ENCODE results near the gene CLEC10A. TPM values are rescaled to one million over a fixed set of nuclear protein-coding genes. Genes with fewer than 3 reads are reported as not detected.
"Not testable (repeated sequence)": the region's sequence is repeated elsewhere in the genome, so short reads cannot be mapped to it uniquely, and the experiment has no call there.

CLEC10A gene
- total RNA-seq, 3 donors from 2014 or later: 2.8 to 15.8 (median 2.9) TPM

DNA sequence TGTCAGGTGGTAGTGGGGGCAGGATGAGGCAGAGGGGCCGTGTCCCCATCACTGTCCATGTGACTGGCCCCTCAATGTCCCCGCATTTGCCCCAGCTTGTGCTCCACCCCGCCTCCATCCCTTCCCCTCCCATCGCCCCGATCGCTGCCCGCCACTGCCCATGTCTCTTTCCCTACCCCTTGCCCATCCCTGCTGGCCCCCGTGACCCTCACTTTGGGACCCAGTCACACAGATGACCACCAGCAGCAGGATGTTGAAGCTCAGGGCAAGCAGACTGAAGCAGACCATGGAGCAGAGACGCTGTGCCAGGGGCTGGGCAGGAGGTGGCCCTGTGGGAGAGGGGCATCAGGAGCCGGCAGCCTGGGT is 28.5 kb upstream of the CLEC10A start:
- DNase-seq (ENCODE audit: low spot score in 2 of 2): no peak
- no peaks in the 10 kb centered on the region for H3K36me3 ChIP-seq
- H3K27me3 ChIP-seq: peaks cover 0 to 21% of the 10 kb centered on the region in 2 donors
- H3K4me1 ChIP-seq: no peaks in the 10 kb centered on the region
- H3K9me3 ChIP-seq: no peaks in the 10 kb centered on the region
- no peak overlapping the region for H3K4me3 ChIP-seq
- intact Hi-C loops (cut with DNase I; ENCODE audit: low total_unique reads): no loop called here
- no peak for TF ChIP-seq POLR2AphosphoS5 (IDR thresholded peaks at IDR 0.05)
- TF ChIP-seq POLR2A (IDR thresholded peaks at IDR 0.05): no peak
- TF ChIP-seq CTCF (IDR thresholded peaks at IDR 0.05): no peak
- H3K27ac ChIP-seq: no peak overlapping the region

GRCh38 chr17:7107795-7108559 is 27.9 kb upstream of the CLEC10A start:
- H3K36me3 ChIP-seq: no peaks in the 10 kb centered on the region
- no peak overlapping the region for H3K27ac ChIP-seq
- no peak for TF ChIP-seq POLR2A (IDR thresholded peaks at IDR 0.05)
- TF ChIP-seq CTCF (IDR thresholded peaks at IDR 0.05): no peak
- no peak for TF ChIP-seq POLR2AphosphoS5 (IDR thresholded peaks at IDR 0.05)
- no peaks in the 10 kb centered on the region for H3K9me3 ChIP-seq
- H3K27me3 ChIP-seq: peaks cover 0 to 26% of the 10 kb centered on the region in 2 donors
- intact Hi-C loops (cut with DNase I; ENCODE audit: low total_unique reads): no loop called here
- no peak overlapping the region for H3K4me3 ChIP-seq
- no peak for DNase-seq (ENCODE audit: low spot score in 2 of 2)
- H3K4me1 ChIP-seq: no peaks in the 10 kb centered on the region

DNA sequence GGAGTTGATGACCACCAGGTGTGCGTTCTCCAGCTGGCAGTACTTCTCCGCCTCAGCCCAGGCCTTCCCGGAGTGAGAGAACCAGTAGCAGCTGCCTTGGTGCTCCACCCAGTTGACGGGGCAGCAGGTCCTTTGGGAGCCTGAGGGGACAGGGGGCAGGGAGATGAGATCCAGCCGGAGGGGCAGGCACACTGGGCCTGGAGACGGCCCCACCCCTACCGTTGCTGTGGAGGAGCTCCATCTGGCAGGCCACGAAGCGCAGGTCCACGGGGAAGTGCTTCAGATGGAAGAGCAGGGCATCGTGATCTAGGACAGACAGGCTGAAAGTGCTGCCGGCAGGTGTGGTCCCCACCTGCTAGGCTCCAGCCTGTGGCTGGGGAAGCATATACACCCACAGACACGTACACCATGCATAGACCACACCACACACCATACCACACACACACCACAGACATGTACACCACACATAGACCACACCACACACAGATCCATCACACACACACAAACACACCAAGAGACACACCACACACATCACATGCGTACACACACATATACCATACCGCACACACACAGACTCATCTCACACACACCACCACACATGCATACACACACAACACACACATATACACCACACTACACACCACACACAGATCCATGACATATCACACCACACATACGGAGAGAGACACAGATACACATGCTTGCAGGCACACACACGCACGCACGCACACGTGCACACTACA is 27.1 kb upstream of the CLEC10A start:
- no peak for TF ChIP-seq POLR2AphosphoS5 (IDR thresholded peaks at IDR 0.05)
- TF ChIP-seq CTCF (IDR thresholded peaks at IDR 0.05): no peak
- no peak for TF ChIP-seq POLR2A (IDR thresholded peaks at IDR 0.05)
- DNase-seq (ENCODE audit: low spot score in 2 of 2): no peak
- no peaks in the 10 kb centered on the region for H3K4me1 ChIP-seq
- H3K9me3 ChIP-seq: no peaks in the 10 kb centered on the region
- H3K27me3 ChIP-seq: peaks cover 0 to 30% of the 10 kb centered on the region in 2 donors
- intact Hi-C loops (cut with DNase I; ENCODE audit: low total_unique reads): no loop called here
- H3K27ac ChIP-seq: no peak overlapping the region
- no peaks in the 10 kb centered on the region for H3K36me3 ChIP-seq
- H3K4me3 ChIP-seq: no peak overlapping the region

DNA sequence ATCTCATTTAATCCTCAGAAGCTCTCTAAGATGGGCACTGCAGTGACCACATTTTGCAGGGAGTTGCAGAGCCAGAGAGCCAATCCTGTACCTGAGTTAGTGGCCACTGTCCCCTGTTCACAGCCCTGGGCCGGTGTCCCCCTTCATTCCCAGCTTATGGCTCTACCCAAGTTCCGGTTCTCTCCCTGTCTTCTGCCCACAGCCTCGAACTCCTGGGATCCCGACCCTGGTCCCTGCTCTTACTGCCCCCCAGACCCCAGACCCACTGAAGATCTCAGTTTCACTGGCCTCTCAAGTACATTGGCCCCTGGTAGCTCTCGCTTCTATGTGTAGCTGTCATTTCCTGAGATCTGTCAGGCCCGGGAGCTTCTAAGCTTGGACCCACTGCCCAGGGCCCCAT is 22.4 kb upstream of the CLEC10A start:
- intact Hi-C loops (cut with DNase I; ENCODE audit: low total_unique reads): no loop called here
- no peaks in the 10 kb centered on the region for H3K36me3 ChIP-seq
- no peaks in the 10 kb centered on the region for H3K9me3 ChIP-seq
- no peaks in the 10 kb centered on the region for H3K4me1 ChIP-seq
- peaks cover 0 to 19% of the 10 kb centered on the region in 2 donors for H3K27me3 ChIP-seq
- no peak overlapping the region for H3K4me3 ChIP-seq
- no peak overlapping the region for H3K27ac ChIP-seq
- no peak for TF ChIP-seq POLR2AphosphoS5 (IDR thresholded peaks at IDR 0.05)
- TF ChIP-seq CTCF (IDR thresholded peaks at IDR 0.05): no peak
- no peak for TF ChIP-seq POLR2A (IDR thresholded peaks at IDR 0.05)
- no peak for DNase-seq (ENCODE audit: low spot score in 2 of 2)

- Histone ChIP-seq H3K4me1 (no peaks in the 10 kb centered on the region), H3K27me3 (peaks cover 0 to 19% of the 10 kb centered on the region in 2 donors), H3K36me3 (no peaks in the 10 kb centered on the region), H3K9me3 (no peaks in the 10 kb centered on the region), H3K27ac (no peak overlapping the region), H3K4me3 (no peak overlapping the region)
- DNase-seq (ENCODE audit: low spot score in 2 of 2): no peak
- TF ChIP-seq CTCF (IDR thresholded peaks at IDR 0.05): no peak
- no peak for TF ChIP-seq POLR2AphosphoS5 (IDR thresholded peaks at IDR 0.05)
- no peak for TF ChIP-seq POLR2A (IDR thresholded peaks at IDR 0.05)
- intact Hi-C loops (cut with DNase I; ENCODE audit: low total_unique reads): no loop called here
Measured at GRCh38 chr17:7101531-7101930, 21.5 kb upstream of the CLEC10A start.

GRCh38 chr17:7100641-7101379 is 20.8 kb upstream of the CLEC10A start:
- intact Hi-C loops (cut with DNase I; ENCODE audit: low total_unique reads); H3K4me3 ChIP-seq; H3K4me1 ChIP-seq; H3K9me3 ChIP-seq; DNase-seq (ENCODE audit: low spot score in 2 of 2); H3K36me3 ChIP-seq; H3K27ac ChIP-seq: not testable (repeated sequence)
- H3K27me3 ChIP-seq: peaks cover 0 to 19% of the 10 kb centered on the region in 2 donors
